ENCODE data around the gene RIF1. TPM values are rescaled to one million over a fixed set of nuclear protein-coding genes. Genes with fewer than 3 reads are reported as not detected.

The RIF1 gene
- polyA plus RNA-seq, 1 of the 3 experiments (the other 2 are of a cell fraction) = 2.4 TPM

DNA sequence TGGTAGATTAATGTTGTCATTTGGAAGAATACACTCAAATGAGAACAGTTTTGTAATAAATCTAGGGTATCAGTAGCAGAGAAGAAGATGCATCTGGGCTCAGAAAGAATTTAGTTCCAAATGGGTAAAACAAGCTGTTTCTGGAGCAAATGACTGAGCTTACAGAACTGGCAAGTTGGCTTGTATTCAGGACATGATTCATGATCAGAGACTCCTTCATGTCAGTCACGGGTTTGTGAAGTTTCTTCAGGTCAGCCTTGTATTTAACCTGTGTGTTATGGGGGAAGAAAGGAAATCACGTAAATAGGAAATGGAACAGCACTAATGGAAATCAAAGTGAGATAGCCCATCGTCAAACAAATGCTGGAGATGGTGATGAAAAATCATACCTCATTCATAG is 109.1 kb downstream of the RIF1 start:
- no peak overlapping the region for H3K9ac ChIP-seq
- H3K79me2 ChIP-seq (ENCODE audit: insufficient read depth) = no peaks in the 10 kb centered on the region
- DNase-seq = no peak
- H3K9me2 ChIP-seq = no peaks in the 10 kb centered on the region
- ChIA-PET CTCF (no interaction called here), POLR2A (no interaction called here)
- no peak overlapping the region for H3K27ac ChIP-seq (ENCODE audit: low read depth in 2 of 2, low read length in 1 of 2)
- H3K4me3 ChIP-seq (ENCODE audit: low read depth in 2 of 2, low read length in 1 of 2) = no peak overlapping the region
- H3K9me3 ChIP-seq = no peaks in the 10 kb centered on the region
- no peaks in the 10 kb centered on the region for H3K36me3 ChIP-seq (replicated peaks in 1 of 2; ENCODE audit: control insufficient read depth in 1 of 2, insufficient read depth in 2 of 2, low read length in 1 of 2)
- H4K20me1 ChIP-seq (ENCODE audit: insufficient read depth) = no peaks in the 10 kb centered on the region
- no peaks in the 10 kb centered on the region for H3K27me3 ChIP-seq (ENCODE audit: insufficient read depth)
- 89% methylated on average over 3 of the region's 3 CpGs for WGBS (ENCODE audit: low lambda C conversion rate)
- H3K4me2 ChIP-seq = no peak overlapping the region
- H3F3A ChIP-seq (replicated peaks; ENCODE audit: insufficient read depth) = no peaks in the 10 kb centered on the region
- no peak for TF ChIP-seq MXI1 (IDR thresholded peaks at IDR 0.05; ENCODE audit: low read depth, low read length)
- TF ChIP-seq JUND (IDR thresholded peaks at IDR 0.05) = no peak
- TF ChIP-seq RFX5 (IDR thresholded peaks at IDR 0.05; ENCODE audit: low read length) = no peak
- H3K4me1 ChIP-seq (ENCODE audit: control insufficient read depth in 1 of 2, insufficient read depth in 2 of 2, low read depth in 1 of 2, low read length in 1 of 2) = no peaks in the 10 kb centered on the region
- no peak overlapping the region for H2AFZ ChIP-seq (ENCODE audit: low read depth)

DNA sequence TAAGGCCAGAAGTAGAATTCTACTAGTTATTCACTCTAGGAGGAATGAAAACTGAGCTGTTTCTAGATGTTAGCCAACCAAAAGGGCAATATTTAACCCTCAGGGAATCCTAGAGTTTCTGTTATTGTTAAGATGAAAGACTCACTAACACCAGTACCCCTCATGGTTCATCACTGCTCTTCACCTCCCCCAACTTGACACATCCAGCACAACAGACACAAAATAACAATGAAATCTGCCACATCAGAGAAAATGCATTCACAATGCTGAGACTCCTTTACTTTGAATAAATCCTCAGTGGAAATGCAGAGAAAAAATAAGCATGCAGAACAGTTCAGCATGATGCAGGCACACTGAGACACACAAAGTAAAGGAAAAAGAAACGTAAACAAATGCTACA is 111.3 kb downstream of the RIF1 start:
- H3K9ac ChIP-seq = no peak overlapping the region
- no peaks in the 10 kb centered on the region for H3K36me3 ChIP-seq (replicated peaks in 1 of 2; ENCODE audit: control insufficient read depth in 1 of 2, insufficient read depth in 2 of 2, low read length in 1 of 2)
- no peaks in the 10 kb centered on the region for H3K79me2 ChIP-seq (ENCODE audit: insufficient read depth)
- H3K27ac ChIP-seq (ENCODE audit: low read depth in 2 of 2, low read length in 1 of 2) = no peak overlapping the region
- H3K27me3 ChIP-seq (ENCODE audit: insufficient read depth) = no peaks in the 10 kb centered on the region
- no peaks in the 10 kb centered on the region for H3K9me3 ChIP-seq
- no peaks in the 10 kb centered on the region for H3K4me1 ChIP-seq (ENCODE audit: control insufficient read depth in 1 of 2, insufficient read depth in 2 of 2, low read depth in 1 of 2, low read length in 1 of 2)
- no peaks in the 10 kb centered on the region for H3F3A ChIP-seq (replicated peaks; ENCODE audit: insufficient read depth)
- no peak overlapping the region for H3K4me3 ChIP-seq (ENCODE audit: low read depth in 2 of 2, low read length in 1 of 2)
- ChIA-PET POLR2A (no interaction called here), CTCF (interaction anchor here (1.4 kb wide), 1 partner anchor 505 kb away, joined by 4 read pairs; no protein-coding TSS in a partner anchor)
- no peaks in the 10 kb centered on the region for H4K20me1 ChIP-seq (ENCODE audit: insufficient read depth)
- no peak for TF ChIP-seq CHD2 (IDR thresholded peaks at IDR 0.05; ENCODE audit: low read length, partially characterized antibody)
- no peak for TF ChIP-seq SMC3 (IDR thresholded peaks at IDR 0.05; ENCODE audit: low read depth, low read length)
- no peak for TF ChIP-seq ELF1 (IDR thresholded peaks at IDR 0.05)
- no peak for TF ChIP-seq TCF12 (IDR thresholded peaks at IDR 0.05)
- TF ChIP-seq, protein P1, sequence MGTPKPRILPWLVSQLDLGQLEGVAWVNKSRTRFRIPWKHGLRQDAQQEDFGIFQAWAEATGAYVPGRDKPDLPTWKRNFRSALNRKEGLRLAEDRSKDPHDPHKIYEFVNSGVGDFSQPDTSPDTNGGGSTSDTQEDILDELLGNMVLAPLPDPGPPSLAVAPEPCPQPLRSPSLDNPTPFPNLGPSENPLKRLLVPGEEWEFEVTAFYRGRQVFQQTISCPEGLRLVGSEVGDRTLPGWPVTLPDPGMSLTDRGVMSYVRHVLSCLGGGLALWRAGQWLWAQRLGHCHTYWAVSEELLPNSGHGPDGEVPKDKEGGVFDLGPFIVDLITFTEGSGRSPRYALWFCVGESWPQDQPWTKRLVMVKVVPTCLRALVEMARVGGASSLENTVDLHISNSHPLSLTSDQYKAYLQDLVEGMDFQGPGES (IDR thresholded peaks at IDR 0.05; ENCODE audit: low read depth, low read length) = no peak
- no peak for TF ChIP-seq FOSL2 (IDR thresholded peaks at IDR 0.05; ENCODE audit: borderline replicate concordance, low read depth)
- TF ChIP-seq, protein P2, sequence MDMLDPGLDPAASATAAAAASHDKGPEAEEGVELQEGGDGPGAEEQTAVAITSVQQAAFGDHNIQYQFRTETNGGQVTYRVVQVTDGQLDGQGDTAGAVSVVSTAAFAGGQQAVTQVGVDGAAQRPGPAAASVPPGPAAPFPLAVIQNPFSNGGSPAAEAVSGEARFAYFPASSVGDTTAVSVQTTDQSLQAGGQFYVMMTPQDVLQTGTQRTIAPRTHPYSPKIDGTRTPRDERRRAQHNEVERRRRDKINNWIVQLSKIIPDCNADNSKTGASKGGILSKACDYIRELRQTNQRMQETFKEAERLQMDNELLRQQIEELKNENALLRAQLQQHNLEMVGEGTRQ (IDR thresholded peaks at IDR 0.05; ENCODE audit: borderline replicate concordance, low read depth, low read length) = no peak
- no peak for TF ChIP-seq EP300 (IDR thresholded peaks at IDR 0.05; ENCODE audit: borderline replicate concordance in 1 of 2, low read depth in 1 of 2, low read length in 1 of 2)
- TF ChIP-seq GABPA (IDR thresholded peaks at IDR 0.05; ENCODE audit: low read depth) = no peak
- no peak for TF ChIP-seq RXRA (IDR thresholded peaks at IDR 0.05; ENCODE audit: borderline replicate concordance, low read depth)
- TF ChIP-seq, protein P3, sequence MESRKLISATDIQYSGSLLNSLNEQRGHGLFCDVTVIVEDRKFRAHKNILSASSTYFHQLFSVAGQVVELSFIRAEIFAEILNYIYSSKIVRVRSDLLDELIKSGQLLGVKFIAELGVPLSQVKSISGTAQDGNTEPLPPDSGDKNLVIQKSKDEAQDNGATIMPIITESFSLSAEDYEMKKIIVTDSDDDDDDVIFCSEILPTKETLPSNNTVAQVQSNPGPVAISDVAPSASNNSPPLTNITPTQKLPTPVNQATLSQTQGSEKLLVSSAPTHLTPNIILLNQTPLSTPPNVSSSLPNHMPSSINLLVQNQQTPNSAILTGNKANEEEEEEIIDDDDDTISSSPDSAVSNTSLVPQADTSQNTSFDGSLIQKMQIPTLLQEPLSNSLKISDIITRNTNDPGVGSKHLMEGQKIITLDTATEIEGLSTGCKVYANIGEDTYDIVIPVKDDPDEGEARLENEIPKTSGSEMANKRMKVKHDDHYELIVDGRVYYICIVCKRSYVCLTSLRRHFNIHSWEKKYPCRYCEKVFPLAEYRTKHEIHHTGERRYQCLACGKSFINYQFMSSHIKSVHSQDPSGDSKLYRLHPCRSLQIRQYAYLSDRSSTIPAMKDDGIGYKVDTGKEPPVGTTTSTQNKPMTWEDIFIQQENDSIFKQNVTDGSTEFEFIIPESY (IDR thresholded peaks at IDR 0.05; ENCODE audit: borderline replicate concordance, low read depth) = no peak
- TF ChIP-seq EZH2phosphoT487 (IDR thresholded peaks at IDR 0.05; ENCODE audit: borderline replicate concordance, low read depth) = no peak
- TF ChIP-seq NFIC (IDR thresholded peaks at IDR 0.05; ENCODE audit: borderline replicate concordance) = no peak
- TF ChIP-seq FOXM1 (IDR thresholded peaks at IDR 0.05; ENCODE audit: low read depth) = no peak
- TF ChIP-seq SIN3A (IDR thresholded peaks at IDR 0.05; ENCODE audit: borderline replicate concordance, low read depth, low read length) = no peak
- TF ChIP-seq TAF1 (IDR thresholded peaks at IDR 0.05; ENCODE audit: borderline replicate concordance, low read depth, low read length) = no peak
- TF ChIP-seq FOXJ3 (CRISPR knock-in tag; IDR thresholded peaks at IDR 0.05) = no peak
- no peak overlapping the region for H3K4me2 ChIP-seq
- no peak overlapping the region for H2AFZ ChIP-seq (ENCODE audit: low read depth)
- no peak for DNase-seq
- whole genome bisulfite sequencing (ENCODE audit: low lambda C conversion rate) = 62% methylated on average over 1 of the region's 1 CpG
- no peaks in the 10 kb centered on the region for H3K9me2 ChIP-seq
